A549 (cell line): ENCODE measurements around the gene FAM47E. TPM values are rescaled to one million over a fixed set of nuclear protein-coding genes. Genes with fewer than 3 reads are reported as not detected.

Experiments
- ATAC-seq, 2 experiments: fragments of 200-7000 bp in 1 of 2; fragments of >200 bp in 1 of 2; cut with Nextera tagmentation in 1 of 2; cut with Tn5 transposase in 1 of 2; 3 replicates each; pipeline versions ENCODE4 v1.8.0 to v1.9.1; 2018 to 2020; ENCODE audit warnings: mild to moderate bottlenecking in 1 of 2, moderate library complexity in 1 of 2
- CTCF ChIA-PET: fragments of 300-600 bp; sonication (Branson Sonifier 250); formaldehyde crosslinking; extraction: SDS; loops from one replicate; lab custom pipeline; 2021; ENCODE audit warnings: antibody characterized with exemption, inconsistent platforms; lab: Yijun Ruan, JAX
- POLR2A ChIA-PET: fragments of 350-600 bp; formaldehyde crosslinking; extraction: SDS; loops from one replicate; lab custom pipeline; 2021; ENCODE audit warnings: antibody characterized with exemption, inconsistent platforms; lab: Yijun Ruan, JAX
- DNase-seq, 2 experiments: peaks; one replicate each; pipeline versions ENCODE4 v3.0.0 to v3.0.0-alpha.2; 2011 to 2016; ENCODE audit warnings: low read depth in 1 of 2, low spot score in 1 of 2
- FAIRE-seq: peaks from 2 replicates; lab custom pipeline; 2011; peaks lifted over from hg19 to GRCh38; lab: Jason Lieb, UNC
- H3K27ac ChIP-seq, 2 experiments: fragments of >200 bp; sonication (Bioruptor Twin); formaldehyde crosslinking; 3 replicates each; pipeline ENCODE4 v1.5.1; 2016 to 2017
- H3K4me1 ChIP-seq: fragments of >200 bp; sonication (Bioruptor Twin); formaldehyde crosslinking; 3 replicates; pipeline ENCODE4 v1.6.1; 2016
- H3K4me2 ChIP-seq: fragments of >200 bp; sonication (Bioruptor Twin); formaldehyde crosslinking; 3 replicates; pipeline ENCODE4 v1.6.1; 2016
- H3K4me3 ChIP-seq: fragments of >200 bp; sonication (Bioruptor Twin); formaldehyde crosslinking; 3 replicates; pipeline ENCODE4 v1.5.1; 2016
- H3K9me3 ChIP-seq: fragments of >200 bp; sonication (Bioruptor Twin); formaldehyde crosslinking; 3 replicates; pipeline ENCODE4 v1.6.1; 2016
- BHLHE40 ChIP-seq: IDR thresholded peaks from 2 replicates; pipeline ENCODE4 v1.6.1; 2012; ENCODE audit warnings: low read depth, low read length, inconsistent platforms
- CBX8 ChIP-seq: fragments of 200-600 bp; sonication (generic); IDR thresholded peaks from 2 replicates; pipeline ENCODE4 v1.6.1; 2016
- CTCF ChIP-seq: fragments of >200 bp; sonication (Bioruptor Twin); formaldehyde crosslinking; IDR thresholded peaks from 3 replicates; pipeline ENCODE4 v1.5.1; 2016
- E2F6 ChIP-seq: IDR thresholded peaks from 2 replicates; pipeline ENCODE4 v1.6.1; 2012; ENCODE audit warnings: low read depth, borderline replicate concordance
- EHF ChIP-seq: fragments of 250-450 bp; sonication (Bioruptor Pico); IDR thresholded peaks from 2 replicates; pipeline ENCODE4 v1.5.0; 2020; ENCODE audit warnings: mild to moderate bottlenecking
- EHMT2 ChIP-seq: fragments of 200-600 bp; sonication (generic); IDR thresholded peaks from 2 replicates; pipeline ENCODE4 v1.6.1; 2016; ENCODE audit warnings: antibody characterized with exemption, low read depth, mild to moderate bottlenecking, moderate library complexity
- ELK1 ChIP-seq: fragments of 150-350 bp; IDR thresholded peaks from 2 replicates; pipeline ENCODE4 v1.6.1; 2014; ENCODE audit warnings: low read depth, mild to moderate bottlenecking, low read length
- EP300 ChIP-seq, 2 experiments: fragments of >200 bp; sonication (Bioruptor Twin); formaldehyde crosslinking; IDR thresholded peaks; 2 replicates in 1 of 2; 3 replicates in 1 of 2; pipeline ENCODE4 v1.6.1; 2016 to 2017
- ESRRA ChIP-seq: fragments of 150-350 bp; IDR thresholded peaks from 2 replicates; pipeline ENCODE4 v1.6.1; 2014; ENCODE audit warnings: mild to moderate bottlenecking, low read length, borderline replicate concordance
- FOSL2 ChIP-seq, 2 experiments: fragments of 450-650 bp in 1 of 2; fragments of >200 bp in 1 of 2; sonication (Bioruptor Twin) in 1 of 2; formaldehyde crosslinking; IDR thresholded peaks; 2 replicates each; pipeline versions ENCODE4 v1.5.0 to v1.6.1; 2016 to 2020; ENCODE audit warnings: mild to moderate bottlenecking in 1 of 2, moderate library complexity in 1 of 2
- HES2 ChIP-seq: fragments of >200 bp; sonication (Bioruptor Twin); formaldehyde crosslinking; IDR thresholded peaks from 2 replicates; pipeline ENCODE4 v1.6.1; 2016
- HMGXB4 ChIP-seq: fragments of 250-450 bp; sonication (Bioruptor Pico); IDR thresholded peaks from 2 replicates; pipeline ENCODE4 v1.5.0; 2021; ENCODE audit warnings: mild to moderate bottlenecking, moderate library complexity, borderline replicate concordance
- HOXB5 ChIP-seq: fragments of 250-450 bp; sonication (Bioruptor Pico); IDR thresholded peaks from 2 replicates; pipeline ENCODE4 v1.5.0; 2020; ENCODE audit warnings: mild to moderate bottlenecking, moderate library complexity
- JUNB ChIP-seq: fragments of >200 bp; sonication (Bioruptor Twin); formaldehyde crosslinking; IDR thresholded peaks from 2 replicates; pipeline ENCODE4 v1.6.1; 2016
- MAFK ChIP-seq: fragments of 450-650 bp; IDR thresholded peaks from 2 replicates; pipeline ENCODE4 v1.6.1; 2014; ENCODE audit not compliant: partially characterized antibody
- MAZ ChIP-seq: fragments of 150-350 bp; IDR thresholded peaks from 2 replicates; pipeline ENCODE4 v1.6.1; 2014; ENCODE audit warnings: antibody characterized with exemption, low read depth, low read length, borderline replicate concordance
- NPAS2 ChIP-seq: fragments of 250-450 bp; sonication (Bioruptor Pico); IDR thresholded peaks from 2 replicates; pipeline ENCODE4 v1.8.0; 2022; ENCODE audit warnings: mild to moderate bottlenecking, moderate library complexity, borderline replicate concordance
- PBX3 ChIP-seq: IDR thresholded peaks from 2 replicates; pipeline ENCODE4 v1.6.1; 2012
- TFCP2L1 ChIP-seq: fragments of 250-450 bp; sonication (Bioruptor Pico); IDR thresholded peaks from 2 replicates; pipeline ENCODE4 v1.5.0; 2021; ENCODE audit warnings: mild to moderate bottlenecking
- ZC3H11A ChIP-seq: fragments of 450-650 bp; IDR thresholded peaks from 2 replicates; pipeline ENCODE4 v1.6.1; 2014; ENCODE audit warnings: antibody characterized with exemption, mild to moderate bottlenecking
- WGBS: methylation state at CpG from one replicate; pipeline ENCODE4 v1.1.6; 2017; ENCODE audit errors: missing lambda C conversion rate; 5-methylcytosine and 5-hydroxymethylcytosine counted together
- polyA plus RNA-seq, 4 experiments: library from polyadenylated mRNA; depleted of rRNA in 3 of 4; stranded (reverse); fragments of >200 nt; fragmentation: RNase III in 1 of 4; extraction: RNeasy Plus Mini Kit Qiagen cat#74134 plus additional on column Dnase treatment in 1 of 4; gene quantifications; 2 replicates in 3 of 4; 3 replicates in 1 of 4; pipeline ENCODE4 v1.2.3, GENCODE V29; 2011 to 2017

Gene FAM47E
- polyA plus RNA-seq, 2 of the 4 experiments (the other 2 are of a cell fraction), result 0.23 to 0.85 TPM

GRCh38 chr4:76271248-76271647 lies 19.7 kb downstream of the FAM47E start:
- POLR2A ChIA-PET, result no interaction called here
- TF ChIP-seq ZC3H11A, result no peak
- no peak for TF ChIP-seq ELK1
- TF ChIP-seq TFCP2L1 (CRISPR knock-in tag), result no peak
- TF ChIP-seq MAFK, result peak; percentile 92
- no peak for TF ChIP-seq EP300 (IDR thresholded peaks at IDR 0.05)
- no peak overlapping the region for H3K4me3 ChIP-seq
- no peak overlapping the region for H3K4me2 ChIP-seq
- no peak for FAIRE-seq
- H3K4me1 ChIP-seq, result peaks cover 7% of the 10 kb centered on the region; the same call in 2 of the 3 replicates
- CTCF ChIA-PET, result no interaction called here
- H3K27ac ChIP-seq, result no peak overlapping the region
- DNase-seq, result no peak
- 69% methylated on average over 6 of the region's 6 CpGs for WGBS
- H3K9me3 ChIP-seq, result no peaks in the 10 kb centered on the region
- no peak for ATAC-seq

GRCh38 chr4:76272073-76272472 lies 20.6 kb downstream of the FAM47E start:
- Histone ChIP-seq H3K27ac (no peak overlapping the region), H3K4me2 (no peak overlapping the region), H3K4me1 (peaks cover 7% of the 10 kb centered on the region; the same call in 2 of the 3 replicates), H3K9me3 (no peaks in the 10 kb centered on the region), H3K4me3 (no peak overlapping the region)
- TF ChIP-seq CTCF (no peak), E2F6 (no peak), ESRRA (no peak), PBX3 (no peak), EHMT2 (no peak), HOXB5 (CRISPR knock-in tag) (no peak), ELK1 (no peak), HMGXB4 (no peak), MAZ (no peak)
- CTCF ChIA-PET, result no interaction called here
- DNase-seq, result no peak
- POLR2A ChIA-PET, result no interaction called here
- no peak for FAIRE-seq
- ATAC-seq, result no peak

- WGBS, result 88% methylated on average over 1 of the region's 1 CpG
- Histone ChIP-seq H3K4me1 (peaks cover 8% of the 10 kb centered on the region), H3K9me3 (no peaks in the 10 kb centered on the region), H3K4me2 (no peak overlapping the region), H3K4me3 (no peak overlapping the region), H3K27ac (no peak overlapping the region)
- FAIRE-seq, result no peak
- ChIA-PET POLR2A (no interaction called here), CTCF (no interaction called here)
- no peak for ATAC-seq
- no peak for DNase-seq
- no peak for TF ChIP-seq EP300 (IDR thresholded peaks at IDR 0.05)
- no peak for TF ChIP-seq MAFK
- TF ChIP-seq EHF (CRISPR knock-in tag), result no peak
- no peak for TF ChIP-seq CTCF
- TF ChIP-seq HES2, result no peak
- TF ChIP-seq CBX8, result no peak
- no peak for TF ChIP-seq JUNB
- no peak for TF ChIP-seq BHLHE40
- no peak for TF ChIP-seq PBX3
- TF ChIP-seq FOSL2 (IDR thresholded peaks at IDR 0.05), result no peak
- TF ChIP-seq FOSL2 (CRISPR knock-in tag; IDR thresholded peaks at IDR 0.05), result no peak
- TF ChIP-seq NPAS2 (CRISPR knock-in tag), result no peak
These were observed 21.1 kb downstream of the FAM47E start for GRCh38 chr4:76272582-76272981.
